Neuron (in vitro differentiated cells): ENCODE results near the gene HK2.
"Not testable (repeated sequence)": the region's sequence is repeated elsewhere in the genome, so short reads cannot be mapped to it uniquely, and the experiment has no call there.

Experiments
- H2AFZ ChIP-seq: one replicate; pipeline ENCODE4 v1.6.1; 2013; ENCODE audit warnings: low read depth, mild to moderate bottlenecking, inconsistent platforms, low read length, moderate library complexity
- H3K27me3 ChIP-seq: one replicate; pipeline ENCODE4 v1.6.1; 2013; ENCODE audit warnings: low read length; ENCODE audit not compliant: insufficient read depth
- H3K36me3 ChIP-seq: one replicate; pipeline ENCODE4 v1.6.1; 2013; ENCODE audit warnings: low read length; ENCODE audit not compliant: insufficient read depth
- H3K4me1 ChIP-seq: one replicate; pipeline ENCODE4 v1.6.1; 2013; ENCODE audit warnings: low read length; ENCODE audit not compliant: insufficient read depth
- H3K4me3 ChIP-seq: 2 replicates; pipeline ENCODE4 v1.5.1; 2013; ENCODE audit warnings: mild to moderate bottlenecking, low read length, moderate library complexity
- H3K9me3 ChIP-seq: one replicate; pipeline ENCODE4 v1.6.1; 2013; ENCODE audit warnings: low read length

The HK2 gene

DNA sequence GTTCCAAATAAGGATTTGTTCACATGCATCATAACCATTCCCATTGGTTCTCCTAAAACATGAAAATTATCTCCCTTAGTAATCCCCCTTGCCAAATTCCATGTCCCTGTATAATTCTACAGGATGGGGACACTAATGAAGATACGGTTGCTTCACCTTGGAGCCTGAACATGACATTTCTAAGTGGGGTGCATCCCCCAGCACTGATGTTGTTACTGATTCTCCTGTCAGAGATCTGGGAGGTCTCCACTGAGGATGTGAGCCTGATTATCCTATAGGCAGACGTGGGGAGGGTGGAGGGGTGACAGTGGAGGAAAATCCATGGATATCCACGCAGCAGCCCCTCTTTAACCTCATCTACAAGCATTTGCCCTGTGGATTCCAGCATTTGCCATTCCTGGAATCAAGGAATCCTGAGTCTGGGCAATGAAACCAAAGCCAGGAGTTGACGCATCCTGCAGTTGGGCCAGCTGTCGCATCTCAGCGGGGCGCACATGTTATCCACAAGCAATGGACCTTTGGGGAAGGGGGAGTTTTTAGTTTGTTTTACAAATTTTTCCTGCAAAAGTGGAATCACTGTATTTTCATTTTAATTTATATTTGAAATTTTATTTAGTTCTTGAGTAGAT, 57.3 kb downstream of the HK2 start:
- no peaks in the 10 kb centered on the region for H3K4me1 ChIP-seq
- no peak overlapping the region for H3K4me3 ChIP-seq
- H3K27me3 ChIP-seq = no peaks in the 10 kb centered on the region
- H3K9me3 ChIP-seq = no peaks in the 10 kb centered on the region
- H3K36me3 ChIP-seq = peaks cover 24% of the 10 kb centered on the region
- no peak overlapping the region for H2AFZ ChIP-seq

DNA sequence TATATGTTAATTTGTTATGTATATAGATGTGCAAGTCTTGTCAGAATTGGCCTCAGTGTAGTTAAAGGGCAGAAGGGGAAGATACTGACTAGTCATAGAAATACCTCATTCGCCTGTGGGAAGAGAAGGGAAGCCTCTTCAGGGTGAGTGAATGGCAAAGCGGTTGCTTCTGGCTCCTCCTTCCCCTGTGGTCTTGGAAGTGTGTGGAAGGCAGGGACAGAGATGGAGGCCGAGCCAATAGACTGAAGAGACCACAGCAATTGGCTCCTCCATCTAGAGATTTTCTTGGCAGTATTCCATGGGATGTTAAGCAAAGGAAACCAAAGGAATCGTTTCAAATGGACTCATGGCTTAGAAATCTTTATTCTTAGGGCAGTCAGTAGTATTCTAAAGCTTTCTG, 57.9 kb downstream of the HK2 start:
- not testable (repeated sequence) for H3K27me3 ChIP-seq
- peaks cover 22% of the 10 kb centered on the region for H3K36me3 ChIP-seq

DNA sequence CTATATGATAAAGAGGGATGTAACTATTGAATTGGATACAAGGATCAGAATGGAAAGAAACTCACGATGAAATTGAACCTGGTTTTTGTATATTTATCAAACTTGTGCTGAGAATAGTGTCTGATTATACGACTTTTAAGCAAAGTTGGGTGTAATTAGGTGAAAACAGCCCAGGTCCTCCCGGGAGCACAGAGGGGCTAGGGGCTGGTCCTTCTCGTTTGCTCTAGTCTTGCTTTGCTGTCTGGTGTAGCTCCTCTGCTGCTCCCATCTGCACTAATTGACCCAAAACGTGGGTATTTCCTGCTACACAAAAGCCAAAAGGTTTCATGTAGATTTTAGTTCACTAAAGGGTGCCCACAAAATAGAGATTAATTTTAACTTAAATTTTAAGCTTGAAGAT, 58.7 kb downstream of the HK2 start:
- Histone ChIP-seq H2AFZ (no peak overlapping the region), H3K36me3 (peaks cover 20% of the 10 kb centered on the region), H3K27me3 (no peaks in the 10 kb centered on the region), H3K9me3 (no peaks in the 10 kb centered on the region), H3K4me1 (no peaks in the 10 kb centered on the region), H3K4me3 (no peak overlapping the region)

More for the DNA sequence above, 57.9 kb downstream of the HK2 start:
- H3K9me3 ChIP-seq, H2AFZ ChIP-seq, H3K4me1 ChIP-seq, H3K4me3 ChIP-seq: not testable (repeated sequence)

DNA sequence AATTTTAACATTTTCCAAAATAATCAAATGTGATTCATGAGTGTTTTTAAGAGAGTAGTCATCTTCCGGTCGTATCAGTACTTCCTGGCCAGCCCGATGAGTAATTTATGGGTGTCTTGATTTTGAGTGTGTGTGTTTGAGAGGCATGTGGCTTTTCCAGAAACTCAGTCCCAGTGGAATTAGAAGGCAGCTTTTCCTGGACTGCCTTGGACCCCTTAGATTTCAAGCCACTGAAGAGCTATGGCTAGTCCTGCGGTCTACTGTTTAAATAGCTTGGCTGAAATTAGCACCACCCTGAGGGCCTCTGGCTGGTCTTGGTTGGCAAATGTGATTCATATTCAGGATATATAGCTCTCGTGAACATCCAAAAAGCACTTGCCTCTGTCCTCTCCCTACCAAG, 59.4 kb downstream of the HK2 start:
- H3K27me3 ChIP-seq = no peaks in the 10 kb centered on the region
- no peak overlapping the region for H2AFZ ChIP-seq
- H3K36me3 ChIP-seq = peaks cover 13% of the 10 kb centered on the region
- no peaks in the 10 kb centered on the region for H3K4me1 ChIP-seq
- no peaks in the 10 kb centered on the region for H3K9me3 ChIP-seq
- H3K4me3 ChIP-seq = no peak overlapping the region

DNA sequence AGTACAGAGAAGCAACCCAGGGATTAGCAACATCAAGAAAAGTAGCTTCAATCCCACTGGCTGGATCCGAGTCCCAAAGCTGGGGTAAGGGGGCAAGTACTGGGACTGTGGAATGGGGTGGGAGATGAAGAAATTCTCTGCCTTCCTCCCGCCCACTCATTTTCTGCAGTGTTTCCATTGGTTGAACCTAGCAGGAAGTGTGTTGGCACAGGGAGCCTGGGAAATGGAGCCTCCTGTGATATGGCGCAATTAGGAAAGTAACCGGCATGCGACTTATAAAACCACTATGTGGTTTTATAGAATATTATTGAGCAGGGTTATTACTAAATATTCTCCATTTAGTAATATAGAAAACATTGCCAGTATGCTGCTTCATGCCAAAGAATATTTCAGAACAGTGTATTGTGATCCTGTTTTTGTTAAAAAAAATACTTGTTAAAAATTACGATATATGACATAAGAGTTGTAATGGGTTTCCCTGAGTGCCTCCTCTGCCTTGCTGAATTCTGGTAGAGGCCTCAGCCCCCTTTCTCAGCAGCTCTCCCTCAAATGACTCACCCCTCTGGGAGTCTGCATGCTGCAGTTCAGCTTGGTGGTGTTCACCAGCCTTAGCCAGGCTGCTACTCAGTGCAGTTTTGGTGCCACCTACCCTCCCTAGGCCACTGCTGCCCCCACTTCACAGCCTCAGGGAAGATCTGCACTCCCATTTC, 60.5 kb downstream of the HK2 start:
- Histone ChIP-seq H3K4me1 (no peaks in the 10 kb centered on the region), H2AFZ (no peak overlapping the region), H3K27me3 (no peaks in the 10 kb centered on the region), H3K4me3 (no peak overlapping the region), H3K9me3 (no peaks in the 10 kb centered on the region), H3K36me3 (peaks cover 6% of the 10 kb centered on the region)

DNA sequence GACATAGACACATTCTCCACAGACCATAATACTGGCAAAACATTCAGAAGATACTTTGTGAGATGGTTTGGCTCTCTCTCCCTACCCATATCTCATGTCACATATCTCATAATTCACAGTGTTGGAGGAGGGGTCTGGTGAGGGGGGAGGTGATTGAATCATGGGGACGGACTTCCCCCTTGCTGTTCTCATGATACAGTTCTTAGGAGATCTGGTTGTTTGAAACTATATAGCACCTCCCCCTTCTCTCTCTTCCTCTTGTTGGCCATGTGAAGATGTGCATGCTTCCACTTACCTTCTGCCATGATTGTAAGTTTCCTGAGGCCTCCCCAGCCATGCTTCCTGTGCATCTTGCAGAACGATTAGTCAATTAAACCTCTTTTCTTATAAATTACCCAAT, 61.1 kb downstream of the HK2 start:
- no peaks in the 10 kb centered on the region for H3K9me3 ChIP-seq
- H3K4me1 ChIP-seq = no peaks in the 10 kb centered on the region
- peaks cover 4% of the 10 kb centered on the region for H3K36me3 ChIP-seq
- no peak overlapping the region for H3K4me3 ChIP-seq
- H2AFZ ChIP-seq = no peak overlapping the region
- no peaks in the 10 kb centered on the region for H3K27me3 ChIP-seq

DNA sequence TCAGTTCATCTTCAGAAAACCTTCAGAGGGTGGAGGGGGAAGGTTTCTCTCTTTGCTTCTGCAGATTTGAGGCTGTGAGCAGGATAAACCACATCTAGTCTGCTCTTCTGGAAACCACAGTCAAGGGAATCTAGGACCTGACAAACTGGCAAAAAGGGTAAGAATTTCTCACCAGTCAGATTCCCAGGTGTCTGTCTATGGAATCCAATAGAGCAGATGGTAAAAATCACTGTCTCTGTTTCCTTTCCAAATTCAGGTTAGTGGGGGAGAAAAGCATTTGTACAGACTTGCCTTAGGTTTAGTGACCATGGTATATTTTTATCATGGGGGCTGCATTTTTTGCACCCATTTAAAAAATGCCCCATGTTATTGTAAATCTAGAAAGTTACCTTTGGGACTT, 62.3 kb downstream of the HK2 start:
- H3K27me3 ChIP-seq = no peaks in the 10 kb centered on the region
- H3K36me3 ChIP-seq = no peaks in the 10 kb centered on the region
- H2AFZ ChIP-seq = no peak overlapping the region
- no peaks in the 10 kb centered on the region for H3K9me3 ChIP-seq
- H3K4me1 ChIP-seq = no peaks in the 10 kb centered on the region
- no peak overlapping the region for H3K4me3 ChIP-seq

DNA sequence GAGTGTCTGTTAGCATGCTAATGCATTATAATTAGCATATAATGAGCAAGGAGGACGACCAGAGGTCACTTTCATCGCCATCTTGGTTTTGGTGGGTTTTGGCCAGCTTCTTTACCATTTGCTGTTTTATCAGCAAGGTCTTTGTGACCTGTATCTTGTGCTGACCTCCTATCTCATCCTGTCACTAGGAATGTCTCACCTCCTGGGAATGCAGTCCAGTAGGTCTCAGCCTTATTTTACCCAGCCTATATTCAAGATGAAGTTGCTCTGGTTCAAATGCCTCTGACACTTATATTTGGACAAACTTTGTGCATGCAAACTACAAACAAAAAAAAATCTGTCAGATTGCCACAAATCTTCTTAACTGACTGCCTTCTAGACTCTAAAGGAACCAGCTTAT, 66.3 kb downstream of the HK2 start:
- H2AFZ ChIP-seq, H3K27me3 ChIP-seq, H3K9me3 ChIP-seq, H3K4me1 ChIP-seq, H3K4me3 ChIP-seq, H3K36me3 ChIP-seq: not testable (repeated sequence)

DNA sequence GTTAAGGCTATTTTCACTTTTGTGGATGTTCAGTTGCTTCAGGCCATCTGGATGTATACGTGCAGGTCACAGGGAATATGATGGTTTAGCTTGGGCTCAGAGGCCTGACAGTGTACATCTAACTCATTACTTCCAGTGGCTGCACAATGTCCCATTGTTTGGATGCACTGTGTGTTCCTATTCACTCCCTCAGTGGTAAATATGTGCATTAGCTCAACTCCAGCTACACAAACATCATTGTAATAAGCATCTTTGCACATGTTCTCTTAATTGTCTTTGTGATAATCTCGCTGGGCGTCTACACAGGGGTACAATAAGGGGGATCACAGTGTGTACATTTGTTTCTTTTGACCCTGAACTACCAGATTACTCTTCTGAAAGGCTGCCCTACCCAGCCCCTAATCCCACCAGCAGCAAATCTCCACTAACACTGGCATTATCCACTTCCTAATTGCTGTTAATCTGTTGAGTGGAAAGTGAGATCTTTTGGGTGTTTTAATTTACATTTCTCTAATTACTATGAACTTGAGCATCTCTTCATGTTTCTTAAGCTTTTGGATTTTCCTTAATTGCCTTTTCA, 68.4 kb downstream of the HK2 start:
- Histone ChIP-seq H3K4me3 (no peak overlapping the region), H3K9me3 (no peaks in the 10 kb centered on the region), H3K36me3 (no peaks in the 10 kb centered on the region), H3K27me3 (no peaks in the 10 kb centered on the region), H2AFZ (no peak overlapping the region), H3K4me1 (peaks cover 2% of the 10 kb centered on the region)

DNA sequence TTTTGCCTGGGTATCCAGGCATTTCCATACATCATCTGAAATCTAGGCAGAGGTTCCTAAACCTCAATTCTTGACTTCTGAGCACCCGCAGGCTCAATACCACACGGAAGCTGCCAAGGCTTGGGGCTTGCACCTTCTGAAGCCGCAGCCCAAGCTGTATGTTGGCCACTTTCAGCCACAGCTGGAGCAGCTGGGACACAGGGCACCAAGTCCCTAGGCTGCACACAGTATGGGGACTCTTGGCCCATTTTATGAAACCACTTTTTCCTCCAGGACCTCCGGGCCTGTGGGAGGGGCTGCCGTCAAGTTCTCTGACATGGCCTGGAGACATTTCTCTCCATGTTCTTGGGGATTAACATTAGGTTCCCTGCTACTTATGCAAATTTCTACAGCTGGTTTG, 72.5 kb downstream of the HK2 start:
- no peaks in the 10 kb centered on the region for H3K9me3 ChIP-seq
- no peak overlapping the region for H2AFZ ChIP-seq
- no peaks in the 10 kb centered on the region for H3K27me3 ChIP-seq
- peaks cover 2% of the 10 kb centered on the region for H3K4me1 ChIP-seq
- no peaks in the 10 kb centered on the region for H3K36me3 ChIP-seq
- no peak overlapping the region for H3K4me3 ChIP-seq

DNA sequence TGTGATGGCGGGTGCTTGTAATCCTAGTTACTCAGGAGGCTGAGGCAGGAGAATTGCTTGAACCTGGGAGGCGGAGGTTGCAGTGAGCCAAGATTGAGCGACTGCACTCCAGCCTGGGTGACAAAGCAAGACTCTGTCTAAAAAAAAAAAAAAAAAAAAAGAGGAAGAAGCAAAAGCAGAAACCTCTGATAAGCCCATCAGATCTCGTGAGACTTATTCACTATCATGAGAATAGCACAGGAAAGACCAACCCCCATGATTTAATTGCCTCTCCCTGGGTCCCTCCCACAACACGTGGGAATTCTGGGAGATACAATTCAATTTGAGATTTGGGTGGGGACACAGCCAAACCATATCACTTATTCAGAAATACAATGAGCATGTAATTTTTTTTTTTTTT, 73.6 kb downstream of the HK2 start:
- not testable (repeated sequence) for H2AFZ ChIP-seq, H3K4me1 ChIP-seq, H3K27me3 ChIP-seq

DNA sequence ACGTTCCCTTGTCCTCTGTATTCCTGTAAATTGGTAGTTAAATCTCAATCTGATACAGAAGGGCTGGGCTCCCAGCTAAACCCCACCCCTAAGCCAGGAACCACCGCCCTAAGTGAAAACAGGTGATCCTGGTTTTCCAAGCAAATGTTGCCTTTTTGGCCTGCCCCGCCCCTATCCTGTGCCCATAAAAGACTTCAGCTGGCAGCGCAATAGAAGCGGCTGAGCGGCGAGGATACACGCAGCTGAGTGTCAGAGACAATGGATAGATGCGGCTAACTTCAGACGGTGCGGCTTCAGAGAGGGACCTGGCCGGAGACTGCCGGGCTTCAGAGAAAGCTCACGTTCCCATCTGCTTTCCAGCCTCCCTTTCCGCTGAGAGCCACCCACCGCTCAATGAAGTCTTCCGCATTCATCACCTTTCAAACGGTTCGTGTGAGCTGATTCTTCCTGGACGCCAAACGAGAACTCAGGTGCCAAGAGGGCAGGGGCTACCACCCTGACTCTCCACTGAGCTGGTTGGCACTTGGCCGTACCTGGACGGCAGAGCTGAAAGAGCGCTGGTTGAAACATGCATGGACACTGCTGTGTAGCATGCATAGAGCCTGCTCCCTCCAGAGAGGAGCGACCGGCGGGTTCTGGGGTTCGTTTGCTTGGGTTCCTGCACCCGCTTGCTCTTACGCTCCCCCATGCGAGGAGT, 75.0 kb downstream of the HK2 start:
- Histone ChIP-seq H3K4me1 (no peaks in the 10 kb centered on the region), H3K36me3 (no peaks in the 10 kb centered on the region), H3K4me3 (no peak overlapping the region), H3K27me3 (peaks cover 9% of the 10 kb centered on the region), H2AFZ (no peak overlapping the region), H3K9me3 (no peaks in the 10 kb centered on the region)

More for the DNA sequence above, 73.6 kb downstream of the HK2 start:
- not testable (repeated sequence) for H3K9me3 ChIP-seq, H3K36me3 ChIP-seq, H3K4me3 ChIP-seq

DNA sequence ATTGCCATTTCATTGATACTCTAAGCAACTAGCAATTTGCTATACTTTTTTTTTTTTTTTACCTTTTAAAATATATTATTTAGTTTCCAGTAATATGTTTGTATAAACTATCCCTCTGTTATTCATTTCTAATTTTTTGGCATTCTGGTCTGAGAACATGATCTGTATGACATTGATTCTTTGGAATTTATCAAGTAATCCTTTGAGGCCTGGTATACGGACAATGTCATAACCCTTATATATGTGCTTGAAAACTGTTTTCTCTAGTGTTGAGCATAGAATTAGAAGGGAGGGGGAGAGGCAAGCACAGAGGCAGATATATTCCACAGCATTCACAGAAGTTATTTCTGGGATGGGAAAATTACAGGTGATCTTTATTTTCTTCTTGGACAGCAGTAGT, 76.3 kb downstream of the HK2 start:
- no peaks in the 10 kb centered on the region for H3K4me1 ChIP-seq
- H3K36me3 ChIP-seq = no peaks in the 10 kb centered on the region
- H3K9me3 ChIP-seq = no peaks in the 10 kb centered on the region
- no peak overlapping the region for H2AFZ ChIP-seq
- no peak overlapping the region for H3K4me3 ChIP-seq
- peaks cover 9% of the 10 kb centered on the region for H3K27me3 ChIP-seq
